HEK293 (cell line): Measurements from ENCODE around the gene DPP6.

ENCODE experiments used
- CTCF ChIA-PET: fragments of 350-600 bp; formaldehyde crosslinking; extraction: SDS; loops from one replicate; lab custom pipeline; 2021; ENCODE audit warnings: antibody characterized with exemption; lab: Yijun Ruan, JAX
- POLR2A ChIA-PET: fragments of 300-600 bp; formaldehyde crosslinking; extraction: SDS; loops from one replicate; lab custom pipeline; 2020; ENCODE audit warnings: antibody characterized with exemption, inconsistent platforms; lab: Yijun Ruan, JAX
- H3K27ac ChIP-seq: fragments of 200-500 bp; sonication (Bioruptor generic); 2 replicates; pipeline ENCODE4 v1.5.1; 2014; ENCODE audit warnings: low read depth, low read length, control low read depth, inconsistent platforms; ENCODE audit errors: extremely low read depth
- H3K36me3 ChIP-seq, 2 experiments: fragments of 200-500 bp in 1 of 2; sonication (Bioruptor generic) in 1 of 2; 1 replicate in 1 of 2; 2 replicates in 1 of 2; pipeline ENCODE4 v1.5.1; 2014 to 2017; ENCODE audit warnings: inconsistent platforms in 2 of 2, low read length in 2 of 2; ENCODE audit not compliant: control insufficient read depth in 2 of 2, insufficient read depth in 1 of 2
- H3K4me1 ChIP-seq: fragments of 200-500 bp; sonication (Bioruptor generic); 2 replicates; pipeline ENCODE4 v1.5.1; 2014; ENCODE audit warnings: mild to moderate bottlenecking, low read length, inconsistent platforms; ENCODE audit not compliant: control insufficient read depth, insufficient read depth
- H3K4me3 ChIP-seq: 2 replicates; pipeline ENCODE4 v1.5.1; 2011; ENCODE audit warnings: low read depth, mild to moderate bottlenecking, control low read depth, low read length, moderate library complexity
- H3K9me3 ChIP-seq: fragments of 200-500 bp; sonication (Bioruptor generic); 2 replicates; pipeline ENCODE4 v1.5.1; 2014; ENCODE audit warnings: low read depth, low read length, inconsistent platforms; ENCODE audit not compliant: control insufficient read depth, insufficient read depth
- GFI1B ChIP-seq: fragments of 450-650 bp; formaldehyde crosslinking; IDR thresholded peaks from 2 replicates; pipeline ENCODE4 v1.5.1; 2016; ENCODE audit warnings: missing biosample characterization, missing genetic modification characterization
- IKZF3 ChIP-seq: fragments of 450-650 bp; IDR thresholded peaks from 2 replicates; pipeline ENCODE4 v1.5.0; 2018; ENCODE audit warnings: missing biosample characterization, mild to moderate bottlenecking, missing genetic modification characterization, moderate library complexity
- KLF10 ChIP-seq: fragments of 450-650 bp; IDR thresholded peaks from 2 replicates; pipeline ENCODE4 v1.5.1; 2018; ENCODE audit warnings: missing biosample characterization, mild to moderate bottlenecking, missing genetic modification characterization
- REPIN1 ChIP-seq: fragments of 450-650 bp; formaldehyde crosslinking; IDR thresholded peaks from 2 replicates; pipeline ENCODE4 v1.5.1; 2017; ENCODE audit warnings: missing biosample characterization, missing genetic modification characterization, low read depth
- SETDB1 ChIP-seq: IDR thresholded peaks from one replicate; pipeline ENCODE4 v1.6.1; 2017; ENCODE audit warnings: mild to moderate bottlenecking, low read length, moderate library complexity, mixed read lengths; ENCODE audit not compliant: insufficient read length
- ZBTB11 ChIP-seq: fragments of 450-650 bp; formaldehyde crosslinking; conservative IDR thresholded peaks from 2 replicates; pipeline ENCODE4 v1.5.1; 2016; ENCODE audit warnings: low read depth, missing biosample characterization, missing genetic modification characterization
- ZBTB44 ChIP-seq: fragments of 450-650 bp; IDR thresholded peaks from 2 replicates; pipeline ENCODE4 v1.5.1; 2018; ENCODE audit warnings: missing biosample characterization, mild to moderate bottlenecking, missing genetic modification characterization
- ZEB2 ChIP-seq: fragments of 450-650 bp; formaldehyde crosslinking; IDR thresholded peaks from 2 replicates; pipeline ENCODE4 v1.5.1; 2016; ENCODE audit warnings: missing biosample characterization, missing genetic modification characterization
- ZFP3 ChIP-seq: fragments of 450-650 bp; formaldehyde crosslinking; IDR thresholded peaks from 2 replicates; pipeline ENCODE4 v1.5.1; 2016; ENCODE audit warnings: low read depth, missing biosample characterization, missing genetic modification characterization
- ZNF16 ChIP-seq: fragments of 450-650 bp; formaldehyde crosslinking; IDR thresholded peaks from 2 replicates; pipeline ENCODE4 v1.5.1; 2016; ENCODE audit warnings: low read depth, missing biosample characterization, missing genetic modification characterization
- ZNF175 ChIP-seq: fragments of 450-650 bp; formaldehyde crosslinking; IDR thresholded peaks from 2 replicates; pipeline ENCODE4 v1.5.1; 2016; ENCODE audit warnings: missing biosample characterization, missing genetic modification characterization
- ZNF184 ChIP-seq: fragments of 450-650 bp; IDR thresholded peaks from 2 replicates; pipeline ENCODE4 v1.5.1; 2018; ENCODE audit warnings: missing biosample characterization, mild to moderate bottlenecking, missing genetic modification characterization
- ZNF239 ChIP-seq: fragments of 450-650 bp; formaldehyde crosslinking; IDR thresholded peaks from 2 replicates; pipeline ENCODE4 v1.5.1; 2016; ENCODE audit warnings: missing biosample characterization, missing genetic modification characterization
- ZNF404 ChIP-seq: fragments of 450-650 bp; formaldehyde crosslinking; IDR thresholded peaks from 2 replicates; pipeline ENCODE4 v1.5.1; 2017; ENCODE audit warnings: missing biosample characterization, missing genetic modification characterization
- ZNF416 ChIP-seq: fragments of 450-650 bp; formaldehyde crosslinking; IDR thresholded peaks from 2 replicates; pipeline ENCODE4 v1.5.1; 2016; ENCODE audit warnings: missing biosample characterization, missing genetic modification characterization
- ZNF426 ChIP-seq: fragments of 450-650 bp; formaldehyde crosslinking; IDR thresholded peaks from 2 replicates; pipeline ENCODE4 v1.5.1; 2017; ENCODE audit warnings: missing biosample characterization, missing genetic modification characterization, mild to moderate bottlenecking, inconsistent platforms, moderate library complexity
- ZNF510 ChIP-seq: fragments of 450-650 bp; formaldehyde crosslinking; IDR thresholded peaks from 2 replicates; pipeline ENCODE4 v1.5.1; 2018; ENCODE audit warnings: mild to moderate bottlenecking, missing genetic modification characterization, missing biosample characterization; ENCODE audit not compliant: insufficient replicate concordance
- ZNF514 ChIP-seq: fragments of 450-650 bp; formaldehyde crosslinking; IDR thresholded peaks from 2 replicates; pipeline ENCODE4 v1.5.1; 2016; ENCODE audit warnings: missing biosample characterization, missing genetic modification characterization
- ZNF521 ChIP-seq: fragments of 450-650 bp; formaldehyde crosslinking; IDR thresholded peaks from 2 replicates; pipeline ENCODE4 v1.5.1; 2017; ENCODE audit warnings: missing biosample characterization, mild to moderate bottlenecking, missing genetic modification characterization
- ZNF544 ChIP-seq: fragments of 450-650 bp; formaldehyde crosslinking; IDR thresholded peaks from 2 replicates; pipeline ENCODE4 v1.5.0; 2017; ENCODE audit warnings: missing biosample characterization, missing genetic modification characterization
- ZNF664 ChIP-seq: fragments of 450-650 bp; formaldehyde crosslinking; IDR thresholded peaks from 2 replicates; pipeline ENCODE4 v1.5.1; 2016; ENCODE audit warnings: missing biosample characterization, missing genetic modification characterization
- ZNF747 ChIP-seq: fragments of 450-650 bp; formaldehyde crosslinking; IDR thresholded peaks from 2 replicates; pipeline ENCODE4 v1.5.1; 2016; ENCODE audit warnings: missing biosample characterization, missing genetic modification characterization
- ZNF777 ChIP-seq: fragments of 450-650 bp; formaldehyde crosslinking; IDR thresholded peaks from 2 replicates; pipeline ENCODE4 v1.5.1; 2017; ENCODE audit warnings: missing biosample characterization, missing genetic modification characterization, borderline replicate concordance
- ZNF785 ChIP-seq: fragments of 450-650 bp; formaldehyde crosslinking; IDR thresholded peaks from 2 replicates; pipeline ENCODE4 v1.5.1; 2016; ENCODE audit warnings: missing biosample characterization, missing genetic modification characterization
- ZNF837 ChIP-seq: fragments of 450-650 bp; formaldehyde crosslinking; IDR thresholded peaks from 2 replicates; pipeline ENCODE4 v1.5.1; 2016; ENCODE audit warnings: missing biosample characterization, missing genetic modification characterization
- ZSCAN18 ChIP-seq: fragments of 450-650 bp; formaldehyde crosslinking; IDR thresholded peaks from 2 replicates; pipeline ENCODE4 v1.5.1; 2016; ENCODE audit warnings: missing biosample characterization, missing genetic modification characterization

Gene DPP6

GRCh38 chr7:154770962-154771361 is 718.8 kb downstream of the DPP6 start (continued):
- TF ChIP-seq ZNF747 (tag by site-specific recombination) (no peak), ZSCAN18 (tag by site-specific recombination) (no peak), ZNF664 (tag by site-specific recombination) (no peak)

- POLR2A ChIA-PET: no interaction called here
- Histone ChIP-seq H3K27ac (no peak overlapping the region), H3K4me1 (no peaks in the 10 kb centered on the region), H3K4me3 (no peak overlapping the region), H3K36me3 (no peaks in the 10 kb centered on the region), H3K9me3 (no peaks in the 10 kb centered on the region)
- no peak for TF ChIP-seq ZNF664 (tag by site-specific recombination)
- CTCF ChIA-PET: no interaction called here
These were observed 722.2 kb downstream of the DPP6 start for GRCh38 chr7:154774303-154774969.

- Histone ChIP-seq H3K9me3 (no peaks in the 10 kb centered on the region), H3K36me3 (no peaks in the 10 kb centered on the region), H3K4me1 (no peaks in the 10 kb centered on the region), H3K4me3 (no peak overlapping the region), H3K27ac (no peak overlapping the region)
- POLR2A ChIA-PET: no interaction called here
- CTCF ChIA-PET: interaction anchor here (1.2 kb wide), 1 partner anchor 29 kb away, joined by 3 read pairs; no protein-coding TSS in a partner anchor
- no peak for TF ChIP-seq ZNF16 (tag by site-specific recombination)
- TF ChIP-seq ZNF837 (tag by site-specific recombination): no peak
- no peak for TF ChIP-seq ZNF544
- no peak for TF ChIP-seq ZBTB44 (tag by site-specific recombination)
- no peak for TF ChIP-seq KLF10
- TF ChIP-seq ZEB2 (tag by site-specific recombination): no peak
- TF ChIP-seq ZNF404 (tag by site-specific recombination): no peak
- no peak for TF ChIP-seq IKZF3
These were observed 723.5 kb downstream of the DPP6 start for GRCh38 chr7:154775681-154776080.

- Histone ChIP-seq H3K27ac (no peak overlapping the region), H3K9me3 (no peaks in the 10 kb centered on the region), H3K4me3 (no peak overlapping the region), H3K36me3 (no peaks in the 10 kb centered on the region), H3K4me1 (no peaks in the 10 kb centered on the region)
- ChIA-PET POLR2A (no interaction called here), CTCF (interaction anchor here (0.6 to 1.2 kb wide), 2 partner anchors 29 to 155 kb away, joined by 3 read pairs; no protein-coding TSS in a partner anchor)
- TF ChIP-seq ZNF785 (tag by site-specific recombination): no peak
- no peak for TF ChIP-seq SETDB1
- no peak for TF ChIP-seq ZNF426 (tag by site-specific recombination)
- no peak for TF ChIP-seq ZNF184 (tag by site-specific recombination)
- no peak for TF ChIP-seq ZNF777 (tag by site-specific recombination)
- TF ChIP-seq ZNF510 (tag by site-specific recombination): no peak
- no peak for TF ChIP-seq ZNF514 (tag by site-specific recombination)
- no peak for TF ChIP-seq ZNF521
- no peak for TF ChIP-seq GFI1B
- no peak for TF ChIP-seq ZNF416 (tag by site-specific recombination)
- TF ChIP-seq ZFP3: no peak
- TF ChIP-seq ZBTB11 (tag by site-specific recombination): no peak
- no peak for TF ChIP-seq ZNF239 (tag by site-specific recombination)
- no peak for TF ChIP-seq ZNF175 (tag by site-specific recombination)
- TF ChIP-seq REPIN1: no peak
These were observed 724.2 kb downstream of the DPP6 start for GRCh38 chr7:154776350-154776749.
